ENCODE measurements around the gene ADIG. TPM values are rescaled to one million over a fixed set of nuclear protein-coding genes. Genes with fewer than 3 reads are reported as not detected.

The ADIG gene
- total and polyA plus RNA-seq, 2 of the 8 experiments (the other 6 are each of a cell fraction or from before 2014, with no cell fraction given): not detected

DNA sequence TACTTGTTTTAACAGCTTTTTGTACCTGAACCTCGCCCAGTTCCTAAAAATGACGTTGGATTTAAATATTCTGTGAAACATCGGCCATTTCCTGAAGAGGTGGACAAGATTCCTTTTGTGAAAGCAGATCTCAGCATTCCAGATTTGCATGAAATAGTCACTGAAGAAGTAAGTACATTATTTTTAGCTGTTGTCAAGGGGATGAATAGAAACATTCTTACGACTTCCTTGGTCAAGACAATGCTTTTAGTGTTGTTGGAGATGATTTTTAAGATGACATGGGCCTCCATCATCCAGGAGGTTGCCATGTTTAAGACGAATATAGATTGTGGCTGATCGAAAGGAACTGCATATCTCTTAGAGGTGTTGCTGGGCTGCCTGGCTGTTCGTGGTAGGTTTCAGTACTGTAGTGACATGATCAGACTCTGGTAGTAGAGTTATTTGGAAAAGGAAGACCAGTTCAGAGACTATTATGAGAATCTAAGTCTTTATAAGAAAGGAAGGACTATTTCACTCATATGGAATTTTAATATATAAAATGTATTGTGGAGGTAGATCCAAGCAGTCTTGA, 29.9 kb upstream of the ADIG start (continued):
- TF ChIP-seq TEAD4 (IDR thresholded peaks at IDR 0.05; ENCODE audit: low read depth, low read length): no peak
